Peyer's patch (tissue), 4 donors: ENCODE measurements around the gene LYRM1. TPM values are rescaled to one million over a fixed set of nuclear protein-coding genes. Genes with fewer than 3 reads are reported as not detected.
"Not testable (repeated sequence)": the region's sequence is repeated elsewhere in the genome, so short reads cannot be mapped to it uniquely, and the experiment has no call there.

Source experiments
- DNase-seq, 3 donors: peaks; one replicate each; pipeline ENCODE4 v3.0.0-alpha.2; 2017 to 2019
- H3K27ac ChIP-seq, 4 donors: fragments of 200-600 bp; sonication (generic); one replicate each; pipeline ENCODE4 v1.5.1; 2016 to 2019
- H3K27me3 ChIP-seq, 2 donors: fragments of 200-600 bp; sonication (generic); one replicate each; pipeline ENCODE4 v1.5.1; 2019
- H3K36me3 ChIP-seq, 3 donors: fragments of 200-600 bp; sonication (generic); one replicate each; pipeline ENCODE4 v1.5.1; 2016 to 2019
- H3K4me1 ChIP-seq, 4 donors: fragments of 200-600 bp; sonication (generic); one replicate each; pipeline ENCODE4 v1.5.1; 2016 to 2019
- H3K4me3 ChIP-seq, 4 donors: fragments of 200-600 bp; sonication (generic); 1 replicate in 3 of 4; 2 replicates in 1 of 4; pipeline ENCODE4 v1.5.1; 2016 to 2019; ENCODE audit warnings: mild to moderate bottlenecking in 1 of 4
- H3K9me3 ChIP-seq, 4 donors: fragments of 200-600 bp; sonication (generic); one replicate each; pipeline ENCODE4 v1.5.1; 2016 to 2019; ENCODE audit warnings: mild to moderate bottlenecking in 1 of 4
- CTCF ChIP-seq, 6 experiments: fragments of 450-650 bp in 4 of 6; fragments of 200-600 bp in 2 of 6; sonication (generic) in 1 of 6; IDR thresholded peaks; one replicate each; pipeline ENCODE4 v1.5.1; 2017 to 2019; ENCODE audit warnings: antibody characterized with exemption in 6 of 6, mild to moderate bottlenecking in 3 of 6, moderate library complexity in 1 of 6
- POLR2A ChIP-seq, 2 donors: fragments of 450-650 bp; IDR thresholded peaks; one replicate each; pipeline ENCODE4 v1.5.1; 2017; ENCODE audit warnings: antibody characterized with exemption in 2 of 2, mild to moderate bottlenecking in 2 of 2, moderate library complexity in 2 of 2
- total RNA-seq, 4 donors: library from RNA; depleted of rRNA; stranded (reverse); fragments of >200 nt; gene quantifications; one replicate each; pipeline ENCODE4 v1.1.0, GENCODE V29; 2016

LYRM1 gene
- total RNA-seq, 4 donors from 2014 or later: 8.8 to 53.6 (median 13.2) TPM

- no peak overlapping the region for H3K27ac ChIP-seq
- TF ChIP-seq POLR2A (IDR thresholded peaks at IDR 0.05): no peak
- TF ChIP-seq CTCF (IDR thresholded peaks at IDR 0.05): no peak
- no peak for DNase-seq
- H3K4me1 ChIP-seq: peaks cover 0 to 20% (median 0%) of the 10 kb centered on the region in 4 donors
- peaks cover 0 to 29% (median 0%) of the 10 kb centered on the region in 3 donors for H3K36me3 ChIP-seq
- no peak overlapping the region for H3K4me3 ChIP-seq
- no peaks in the 10 kb centered on the region for H3K9me3 ChIP-seq
- no peaks in the 10 kb centered on the region for H3K27me3 ChIP-seq
Measured at GRCh38 chr16:20862162-20862960, 38.2 kb upstream of the LYRM1 start.

DNA sequence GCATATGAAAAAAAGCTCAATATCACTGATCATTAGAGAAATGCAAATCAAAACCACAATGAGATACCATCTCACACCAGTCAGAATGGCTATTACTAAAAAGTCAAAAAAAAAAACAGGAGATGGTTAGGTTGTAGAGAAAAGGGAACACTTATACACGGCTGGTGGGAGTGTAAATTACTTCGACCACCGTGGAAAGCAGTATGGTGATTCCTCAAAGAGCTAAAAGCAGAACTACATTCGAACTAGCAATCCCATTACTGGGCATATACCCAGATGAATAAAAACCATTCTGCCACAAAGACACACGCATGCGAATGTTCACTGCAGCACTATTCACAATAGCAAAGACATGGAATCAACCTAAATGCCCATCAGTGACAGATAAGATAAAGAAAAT is 36.2 kb upstream of the LYRM1 start:
- Histone ChIP-seq H3K36me3 (peaks cover 0 to 24% (median 0%) of the 10 kb centered on the region in 3 donors), H3K4me1 (peaks cover 0 to 33% (median 0%) of the 10 kb centered on the region in 4 donors)
- not testable (repeated sequence) for H3K27ac ChIP-seq, H3K4me3 ChIP-seq, H3K9me3 ChIP-seq, DNase-seq, H3K27me3 ChIP-seq

DNA sequence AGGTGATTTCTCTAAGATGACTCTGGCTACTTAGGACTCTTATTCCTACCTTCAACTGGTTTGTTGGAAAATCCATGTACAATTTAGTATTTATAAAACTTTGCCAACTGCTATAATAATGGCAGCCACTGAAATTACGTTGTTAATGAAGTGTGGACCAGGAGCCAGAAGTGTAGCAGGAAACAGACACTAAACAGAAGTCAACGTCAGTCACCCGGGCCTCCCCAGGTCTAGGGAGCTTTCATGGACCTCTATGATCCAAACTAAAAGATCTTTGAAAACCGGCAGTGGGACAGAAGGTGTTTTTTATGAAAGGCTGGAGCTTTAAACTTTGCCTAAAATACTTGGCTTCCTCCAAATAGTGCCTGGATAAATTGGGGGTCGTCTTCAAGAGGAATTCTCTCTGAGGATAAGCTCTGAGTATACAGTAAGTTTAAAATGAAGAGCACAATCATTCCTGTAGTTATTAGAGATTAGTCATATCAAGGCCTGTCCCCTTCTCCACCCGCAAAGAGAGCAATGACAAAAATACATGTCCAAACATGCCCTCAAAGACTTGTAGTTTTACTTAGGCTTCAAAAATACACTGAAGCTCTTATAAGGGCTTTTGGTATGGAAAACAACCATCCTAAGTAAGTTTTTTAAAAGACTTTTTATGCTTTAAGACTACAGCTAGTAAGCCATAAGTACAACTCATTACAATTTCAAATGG is 35.0 kb upstream of the LYRM1 start:
- Histone ChIP-seq H3K27ac (peak overlapping the region in 1 of 4 donors; percentile 30), H3K9me3 (no peaks in the 10 kb centered on the region), H3K36me3 (peaks cover 0 to 15% (median 0%) of the 10 kb centered on the region in 3 donors), H3K27me3 (no peaks in the 10 kb centered on the region), H3K4me3 (no peak overlapping the region), H3K4me1 (peaks cover 0 to 40% (median 0%) of the 10 kb centered on the region in 4 donors)
- DNase-seq: no peak
- TF ChIP-seq CTCF (IDR thresholded peaks at IDR 0.05) (no peak), POLR2A (IDR thresholded peaks at IDR 0.05) (no peak)

DNA sequence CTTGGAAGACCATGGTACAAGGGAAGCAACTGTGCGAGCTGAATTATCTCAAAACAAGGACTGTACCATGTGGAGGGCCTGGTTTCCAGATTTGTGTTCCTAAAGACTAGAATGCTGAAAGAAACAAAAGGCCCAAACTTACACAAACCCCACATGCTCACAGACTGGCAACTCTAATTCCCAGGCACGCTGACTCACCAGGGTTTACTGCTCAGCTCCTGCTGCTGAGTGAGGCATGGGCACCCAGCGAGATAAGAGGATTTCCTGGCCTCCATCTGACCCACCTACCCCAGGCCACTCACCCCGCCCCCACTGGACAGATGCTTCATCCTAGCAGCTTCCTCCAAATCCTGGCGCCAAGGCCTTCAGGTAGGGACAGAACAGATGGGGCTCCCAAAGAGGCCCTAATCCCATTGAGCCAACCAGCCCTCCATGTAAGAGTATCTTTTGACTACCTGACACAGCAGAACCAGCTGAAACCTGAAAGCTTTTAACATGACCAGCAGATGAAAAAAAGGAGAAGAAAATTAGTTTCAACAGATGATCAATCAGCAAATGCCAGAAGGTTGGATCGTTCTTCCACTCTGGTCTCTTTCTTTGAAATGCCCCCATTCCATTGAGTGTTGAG is 34.3 kb upstream of the LYRM1 start:
- TF ChIP-seq CTCF (IDR thresholded peaks at IDR 0.05): no peak
- no peak for TF ChIP-seq POLR2A (IDR thresholded peaks at IDR 0.05)
- peak overlapping the region in 1 of 4 donors; percentile 29 for H3K27ac ChIP-seq
- H3K27me3 ChIP-seq: no peaks in the 10 kb centered on the region
- H3K36me3 ChIP-seq: peaks cover 0 to 10% (median 0%) of the 10 kb centered on the region in 3 donors
- no peak overlapping the region for H3K4me3 ChIP-seq
- peaks cover 0 to 44% (median 0%) of the 10 kb centered on the region in 4 donors for H3K4me1 ChIP-seq
- H3K9me3 ChIP-seq: no peaks in the 10 kb centered on the region
- no peak for DNase-seq

DNA sequence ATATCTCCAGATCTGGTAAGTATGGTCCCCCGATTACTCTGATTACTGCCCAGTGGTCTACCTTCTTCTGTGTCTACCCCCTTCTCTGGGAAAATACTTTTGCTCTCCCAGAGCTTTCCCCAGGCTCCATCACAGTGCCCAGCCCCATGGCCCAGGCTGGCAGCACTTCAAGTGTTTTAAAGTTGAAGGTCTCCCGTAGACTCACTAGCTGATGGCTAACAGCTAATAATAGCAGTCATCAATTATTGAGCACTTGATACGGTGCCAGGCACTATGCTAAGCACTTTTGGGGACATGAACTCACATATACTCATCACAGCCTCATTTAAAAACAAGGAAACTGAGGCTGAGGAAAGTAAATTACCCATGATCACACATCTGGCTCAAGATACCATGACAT is 33.8 kb upstream of the LYRM1 start:
- Histone ChIP-seq H3K4me3 (no peak overlapping the region), H3K9me3 (no peaks in the 10 kb centered on the region), H3K4me1 (peaks cover 0 to 44% (median 0%) of the 10 kb centered on the region in 4 donors), H3K27ac (peak overlapping the region in 1 of 4 donors; percentile 29), H3K36me3 (peaks cover 0 to 6% (median 0%) of the 10 kb centered on the region in 3 donors), H3K27me3 (no peaks in the 10 kb centered on the region)
- no peak for DNase-seq
- TF ChIP-seq CTCF (IDR thresholded peaks at IDR 0.05) (no peak), POLR2A (IDR thresholded peaks at IDR 0.05) (no peak)
